Amniotic stem cell (primary cell): ENCODE measurements around the gene GPR17.

Source experiments
- DNase-seq: peaks from one replicate; lab custom pipeline; 2025; lab: John Stamatoyannopoulos, UW

The GPR17 gene

DNA sequence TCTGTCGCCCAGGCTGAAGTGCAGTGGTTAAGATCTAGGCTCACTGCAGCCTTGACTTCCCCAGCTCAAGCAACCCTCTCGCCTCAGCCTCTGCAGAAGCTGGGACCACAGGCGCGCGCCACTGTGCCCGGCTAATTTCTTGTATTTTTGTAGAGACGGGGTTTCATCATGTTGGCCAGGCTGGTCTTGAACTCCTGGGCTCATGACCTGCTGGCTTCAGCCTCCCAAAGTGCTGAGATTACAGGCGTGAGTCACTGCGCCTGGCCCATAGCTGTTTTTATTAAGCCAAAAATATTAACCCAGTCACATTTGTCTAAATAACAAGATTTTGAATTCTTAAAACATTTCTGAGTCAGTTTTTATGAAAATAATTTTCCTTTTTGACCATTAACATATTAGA lies 49.0 kb downstream of the GPR17 start:
- no peak for DNase-seq

DNA sequence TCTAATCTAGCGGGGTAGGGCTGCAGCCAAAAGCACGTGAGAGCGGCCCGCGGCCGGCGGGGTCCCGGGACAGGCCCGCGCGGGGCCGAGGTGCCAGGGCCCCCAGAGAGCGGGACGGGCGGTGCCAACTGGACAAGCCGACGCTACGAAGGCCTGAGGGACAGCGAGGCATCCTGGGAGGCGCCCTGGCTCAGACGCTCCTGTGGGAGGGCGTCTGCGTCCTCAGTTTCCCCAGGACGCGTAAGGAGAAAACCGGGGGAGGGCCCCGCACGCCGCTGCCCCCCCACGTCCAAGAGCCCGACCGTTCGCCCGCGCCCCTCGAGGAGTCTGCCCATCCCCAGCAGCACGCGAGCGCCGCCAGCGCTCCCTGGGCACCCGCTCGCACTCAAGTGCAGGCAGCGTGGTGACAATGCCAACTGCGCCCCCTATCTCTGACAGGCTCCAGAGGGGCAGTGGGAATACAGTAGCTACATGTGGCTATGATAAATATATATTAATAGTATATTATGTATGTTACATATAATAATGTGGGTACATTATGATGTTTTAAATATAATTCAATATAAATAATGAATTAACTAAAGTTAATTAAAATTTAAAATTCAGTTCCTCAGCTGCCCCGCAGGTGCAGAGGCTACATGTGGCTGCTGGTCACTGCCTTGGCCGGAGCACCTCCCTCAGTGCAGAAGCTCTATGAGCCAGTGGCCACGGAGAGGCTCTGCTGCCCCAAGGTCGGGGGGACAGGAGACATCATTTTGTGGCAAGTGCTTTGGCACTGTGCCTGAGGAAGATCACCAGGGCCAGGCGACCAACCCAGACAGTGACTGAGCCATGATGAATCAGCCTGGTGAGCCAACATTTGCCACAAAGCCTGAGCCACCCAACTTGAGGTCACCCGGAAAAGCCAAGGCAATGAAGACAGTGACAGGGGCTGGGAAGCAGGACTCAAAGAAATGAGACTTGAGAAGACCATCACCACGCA lies 49.8 kb downstream of the GPR17 start:
- DNase-seq = peak; percentile 37

DNA sequence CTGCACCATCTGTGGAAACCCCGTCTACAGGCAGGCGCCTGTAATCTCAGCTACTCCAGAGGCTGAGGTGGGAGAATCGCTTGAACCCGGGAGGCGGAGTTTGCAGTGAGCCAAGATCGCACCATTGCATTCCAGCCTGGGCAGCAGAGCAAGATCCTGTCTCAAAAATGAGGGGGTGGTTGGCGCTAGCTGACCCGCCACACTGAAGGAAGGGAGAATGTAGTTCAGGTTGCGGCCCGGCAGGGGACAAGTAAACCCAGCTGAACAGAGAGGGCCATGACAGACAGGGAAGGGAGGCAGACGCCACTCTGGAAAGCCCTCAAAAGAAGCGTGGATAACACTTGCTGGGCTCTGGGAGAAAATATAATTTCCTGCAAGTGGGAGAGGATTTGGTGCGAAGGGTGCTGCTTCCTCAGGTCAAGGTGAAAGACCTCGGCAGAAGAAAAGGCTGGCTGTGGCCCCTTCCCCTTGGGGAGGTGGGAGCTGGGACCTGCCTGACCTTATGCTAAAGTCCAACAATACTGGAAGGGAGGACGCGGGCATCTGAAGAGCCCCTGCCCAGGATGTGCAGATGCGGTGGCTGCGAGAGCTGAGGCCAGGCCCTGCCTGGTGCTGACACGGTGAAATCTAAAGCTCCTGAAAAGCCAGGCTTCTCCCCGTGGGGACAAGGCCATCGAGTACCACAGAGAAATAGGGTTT lies 51.7 kb downstream of the GPR17 start:
- DNase-seq = no peak

DNA sequence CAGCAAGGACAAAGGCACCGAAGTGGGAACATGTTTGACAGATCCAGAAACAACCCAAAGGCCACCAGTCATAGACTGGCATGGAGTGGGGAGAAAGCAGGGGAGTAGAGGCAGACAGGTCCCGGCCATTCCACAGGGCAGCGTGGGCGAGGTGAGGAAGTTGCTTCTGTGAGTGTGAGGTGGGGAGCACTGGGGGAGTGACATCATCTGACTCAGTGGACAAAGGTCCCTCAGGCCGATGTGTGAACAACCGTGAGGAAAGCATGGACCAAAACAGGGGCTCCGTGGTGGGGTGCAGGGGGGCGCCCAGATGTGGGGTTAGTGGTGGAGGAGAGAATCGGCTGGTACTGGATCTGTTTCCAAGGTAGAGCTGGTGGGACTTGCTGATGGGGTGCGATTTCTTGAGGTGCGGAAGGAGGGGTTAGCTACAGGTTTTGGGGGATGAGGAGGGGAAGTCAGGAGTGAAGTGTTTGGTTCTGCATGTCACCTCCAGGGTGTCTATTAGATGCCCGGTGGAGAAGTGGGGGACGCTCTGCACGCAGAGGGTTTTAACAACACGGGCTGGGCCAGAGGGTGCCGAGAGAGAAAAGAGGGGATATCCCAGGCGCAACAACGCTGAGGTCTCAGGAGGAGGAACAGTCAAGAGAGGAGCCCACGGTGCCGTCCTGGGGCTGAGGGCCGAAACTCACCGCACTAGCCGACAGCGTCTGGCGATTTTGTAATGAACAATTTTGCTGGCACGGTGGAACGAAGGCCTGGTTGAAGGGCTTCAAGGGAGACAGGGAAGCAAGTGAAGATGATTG lies 52.8 kb downstream of the GPR17 start:
- DNase-seq = no peak

DNA sequence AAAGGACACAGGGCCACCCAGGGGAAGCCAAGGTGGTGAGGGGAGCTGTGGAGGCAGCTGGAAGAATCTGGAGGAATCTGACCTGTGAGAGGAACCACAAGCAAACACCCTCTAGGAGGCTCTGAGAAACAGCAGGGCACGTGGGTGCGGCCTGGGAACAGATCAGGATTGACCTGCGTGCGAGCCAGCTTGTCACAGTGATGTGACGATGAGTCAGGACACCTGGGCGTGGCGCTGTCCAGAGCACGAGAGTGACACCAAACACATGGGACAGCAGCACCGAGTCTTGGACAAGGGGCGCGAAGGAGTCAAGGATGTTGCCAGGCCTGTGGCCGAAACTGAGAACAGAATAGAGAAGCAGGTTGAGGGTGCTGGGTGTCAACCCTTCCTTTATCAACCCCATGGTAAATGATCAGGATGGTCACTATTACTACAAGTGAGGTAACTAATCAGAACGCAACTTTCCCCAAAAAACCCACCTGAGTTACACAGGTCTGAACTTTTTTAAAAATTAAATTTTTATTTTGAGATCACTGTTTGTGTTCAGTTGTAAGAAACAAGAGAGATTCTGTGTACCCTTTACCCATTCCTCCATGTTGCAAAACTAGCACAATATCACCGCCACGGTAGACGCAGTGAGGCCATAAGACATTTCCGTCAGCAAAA lies 54.7 kb downstream of the GPR17 start:
- DNase-seq = no peak

GRCh38 chr2:127701193-127701650 lies 55.3 kb downstream of the GPR17 start, which contains the start of gene SFT2D3:
Gene SFT2D3 (plus strand): TSS chr2:127701497. CDS start chr2:127701529, 32 bp downstream.
- DNase-seq = peak; percentile 77

GRCh38 chr2:127701651-127702394 lies 55.9 kb downstream of the GPR17 start:
- DNase-seq = peak; percentile 39
